Esophagus mucosa (tissue), 1 donor: ENCODE data around the gene IGF2R. TPM values are rescaled to one million over a fixed set of nuclear protein-coding genes. Genes with fewer than 3 reads are reported as not detected.
"Not testable (repeated sequence)": the region's sequence is repeated elsewhere in the genome, so short reads cannot be mapped to it uniquely, and the experiment has no call there.

ENCODE experiments used
- ATAC-seq: fragments of 200-7000 bp; cut with Tn5 transposase; one replicate; pipeline ENCODE4 v1.9.1; 2020
- total RNA-seq: library from RNA; stranded (reverse); gene quantifications from one replicate; pipeline ENCODE4 v1.2.4, GENCODE V29; 2023
- donor health status: DM: yes; HTN: yes; CAD: no.

Gene IGF2R
- total RNA-seq, 1 donor from 2014 or later: 53.5 TPM

DNA sequence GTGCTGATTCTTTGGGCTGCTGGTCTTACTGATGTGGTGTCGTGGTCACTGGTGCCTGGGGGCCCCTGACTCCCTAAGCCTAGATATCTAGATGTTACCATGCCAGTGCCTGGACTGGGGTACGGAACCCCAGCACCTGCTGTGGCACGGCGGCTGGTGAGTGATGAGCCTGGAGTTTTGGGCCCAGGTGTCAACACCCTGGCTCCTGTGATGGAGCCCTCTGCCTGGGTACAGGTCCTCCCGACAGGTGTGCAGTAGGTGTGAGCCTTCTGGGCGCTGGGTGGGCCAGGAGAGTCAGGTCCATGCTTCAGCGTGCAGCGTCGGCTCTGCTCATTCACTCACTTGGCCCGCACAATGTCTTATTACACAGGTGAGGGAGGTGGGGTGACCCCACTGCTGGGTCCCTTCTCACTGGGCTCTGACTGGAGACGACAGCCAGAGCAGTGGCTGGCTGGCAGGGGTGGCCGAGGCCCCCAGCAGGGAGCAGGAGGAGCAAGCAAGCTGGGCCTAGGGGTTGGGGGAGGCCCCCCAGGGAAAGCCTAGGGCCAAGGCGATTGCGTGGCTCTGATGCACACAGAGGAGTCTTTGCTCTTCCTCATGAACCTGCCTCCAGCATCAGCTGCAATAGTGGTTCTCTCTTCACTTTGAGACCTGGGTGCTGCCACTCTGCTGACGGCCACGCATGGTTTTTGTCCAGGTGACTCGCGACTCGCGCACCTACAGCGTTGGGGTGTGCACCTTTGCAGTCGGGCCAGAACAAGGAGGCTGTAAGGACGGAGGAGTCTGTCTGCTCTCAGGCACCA is 110.2 kb downstream of the IGF2R start:
- peak; percentile 22 for ATAC-seq

DNA sequence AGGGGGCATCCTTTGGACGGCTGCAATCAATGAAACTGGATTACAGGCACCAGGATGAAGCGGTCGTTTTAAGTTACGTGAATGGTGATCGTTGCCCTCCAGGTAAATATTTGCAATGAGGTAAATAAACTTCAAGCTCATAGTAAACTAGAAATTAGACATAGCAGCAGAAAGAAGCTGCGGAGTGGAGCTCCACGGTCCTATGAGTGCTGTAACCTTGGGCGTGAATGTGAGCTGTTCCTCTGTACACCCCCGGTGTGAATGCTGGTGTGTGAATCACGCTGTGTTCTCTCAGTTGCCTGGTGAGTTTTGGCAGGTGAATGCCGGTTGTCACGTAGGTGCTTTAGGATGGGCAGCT is 110.8 kb downstream of the IGF2R start:
- no peak for ATAC-seq

DNA sequence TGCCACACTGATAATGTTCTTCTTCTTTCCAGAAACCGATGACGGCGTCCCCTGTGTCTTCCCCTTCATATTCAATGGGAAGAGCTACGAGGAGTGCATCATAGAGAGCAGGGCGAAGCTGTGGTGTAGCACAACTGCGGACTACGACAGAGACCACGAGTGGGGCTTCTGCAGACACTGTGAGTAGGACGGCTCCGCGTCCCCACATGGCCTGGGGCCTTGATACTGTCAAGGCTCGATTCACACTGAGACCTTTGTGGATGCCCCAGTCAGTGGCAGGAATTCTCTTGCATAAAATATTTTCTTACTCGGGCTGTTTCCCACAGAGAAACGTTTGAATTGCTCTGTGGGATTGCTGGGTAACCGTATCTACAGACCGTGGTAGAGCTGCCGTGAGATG is 111.2 kb downstream of the IGF2R start:
- ATAC-seq: no peak

DNA sequence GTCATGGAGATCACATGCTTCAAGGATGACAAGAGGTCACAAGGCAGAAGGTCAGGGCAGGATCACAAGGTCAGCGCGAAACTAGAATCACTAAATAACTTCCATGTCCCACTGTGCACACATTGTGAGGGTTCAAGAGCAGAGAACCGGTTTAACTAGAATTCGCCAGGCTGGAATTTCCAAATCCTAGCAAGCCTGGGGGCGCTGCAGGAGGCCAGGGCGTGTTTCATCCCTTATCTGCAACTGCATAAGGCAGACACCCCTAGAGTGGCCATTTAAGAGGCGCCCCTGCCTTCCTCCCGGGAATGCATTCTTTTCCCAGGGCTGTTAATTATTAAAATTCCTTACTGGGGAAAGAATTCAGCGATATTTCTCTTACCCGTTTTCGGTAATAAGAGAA is 112.5 kb downstream of the IGF2R start:
- ATAC-seq: no peak

DNA sequence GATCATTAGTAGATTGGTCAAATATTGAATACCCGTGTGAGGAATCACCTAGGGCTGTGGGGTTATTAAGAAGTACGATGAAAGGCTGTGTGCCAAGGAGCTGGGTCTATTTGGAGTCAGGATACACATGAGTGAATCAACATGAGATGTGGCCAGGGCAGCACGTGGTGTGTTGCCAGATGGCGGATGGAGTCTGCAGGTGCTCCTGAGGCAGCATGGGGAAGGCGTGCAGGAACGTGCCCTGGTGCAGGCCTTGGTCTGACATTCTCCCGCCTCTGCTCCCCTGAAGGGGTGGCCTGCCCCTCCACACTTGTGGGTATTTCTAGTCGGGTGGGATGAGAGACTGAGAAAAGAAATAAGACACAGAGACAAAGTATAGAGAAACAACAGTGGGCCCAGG is 113.7 kb downstream of the IGF2R start:
- no peak for ATAC-seq

DNA sequence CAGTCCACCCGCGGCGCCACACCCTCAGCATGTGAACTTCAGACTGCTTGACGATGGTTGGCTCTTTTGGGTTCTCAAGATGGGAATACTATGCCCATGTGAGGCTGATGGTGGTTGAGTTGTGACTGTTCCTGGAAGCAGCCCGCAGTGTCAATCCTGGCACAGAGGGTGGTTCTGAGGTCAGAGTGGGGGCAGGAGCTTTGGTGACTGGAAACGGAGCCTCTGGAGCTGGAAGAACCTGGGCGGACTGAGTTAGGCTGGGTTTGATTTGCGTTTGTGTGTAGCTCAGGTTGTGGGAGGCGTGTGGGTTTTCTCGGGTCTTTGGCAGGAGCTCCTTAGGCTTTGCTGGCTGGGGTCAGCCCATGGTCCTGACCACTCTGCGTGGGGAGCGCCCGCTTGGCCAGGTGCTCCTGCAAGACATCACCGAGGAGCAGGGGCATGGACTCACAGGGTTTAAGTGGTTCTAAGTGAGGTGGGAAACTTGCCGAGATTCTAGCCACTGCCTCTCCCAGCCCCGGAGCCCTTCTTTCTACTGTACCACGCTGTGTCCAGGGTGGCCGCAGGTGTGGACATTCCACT is 115.4 kb downstream of the IGF2R start:
- ATAC-seq: peak; percentile 23

DNA sequence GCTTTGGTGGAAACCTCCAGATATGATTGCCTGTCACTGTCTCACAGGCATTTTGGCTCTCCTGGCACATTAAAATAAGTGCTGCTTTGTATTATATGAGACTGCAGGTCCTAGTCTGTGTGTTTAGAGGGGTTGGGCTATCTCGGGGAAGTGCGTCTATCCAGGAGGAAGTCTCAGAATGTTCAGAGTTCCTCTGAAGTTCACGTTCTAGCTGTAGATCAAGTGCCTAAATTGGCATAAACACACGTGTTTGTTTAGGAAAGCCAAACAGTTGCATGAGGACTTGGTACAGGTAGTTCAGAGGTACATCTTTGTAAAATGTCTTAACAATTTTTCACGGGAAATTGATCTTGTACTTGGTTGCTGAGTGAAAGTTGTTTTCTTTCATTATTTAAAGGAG is 116.3 kb downstream of the IGF2R start:
- ATAC-seq: no peak

DNA sequence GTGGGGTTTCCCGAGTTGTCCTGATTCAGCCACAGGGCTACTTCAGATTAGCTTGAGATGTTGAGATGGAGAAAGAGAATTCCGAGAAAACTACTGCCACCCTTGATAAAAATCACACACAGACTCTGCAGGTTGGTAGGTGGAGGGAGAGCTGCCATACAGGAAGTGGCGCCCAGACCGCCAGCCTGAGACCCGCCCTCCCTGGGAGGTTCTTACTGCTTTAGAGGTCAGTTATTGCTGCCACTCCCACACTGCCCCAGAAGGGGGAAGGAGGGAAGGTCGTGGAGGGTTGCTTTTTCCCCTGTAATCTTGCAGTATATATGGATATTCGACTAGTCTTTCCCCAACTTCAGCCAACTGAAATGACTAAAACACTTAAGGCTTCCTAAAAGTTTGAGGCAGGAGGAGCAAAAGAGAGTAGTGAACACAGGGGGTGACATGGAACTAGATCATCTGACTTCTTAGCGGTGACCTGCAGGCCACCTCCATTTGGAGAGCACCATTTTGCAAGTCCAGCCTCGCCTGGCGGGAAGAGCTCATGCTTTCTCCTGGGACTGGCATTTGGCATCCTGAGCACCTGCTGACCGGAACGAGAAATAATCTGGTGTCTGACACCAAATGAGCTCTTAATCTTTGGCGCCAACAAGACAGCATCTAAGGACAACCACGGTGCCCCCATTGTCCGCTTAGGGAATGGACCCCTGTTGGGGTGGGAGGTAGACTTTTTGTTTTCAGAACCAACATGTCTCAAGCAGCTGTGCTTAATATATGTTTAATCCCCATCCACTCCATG is 117.0 kb downstream of the IGF2R start:
- ATAC-seq: peak; percentile 16

DNA sequence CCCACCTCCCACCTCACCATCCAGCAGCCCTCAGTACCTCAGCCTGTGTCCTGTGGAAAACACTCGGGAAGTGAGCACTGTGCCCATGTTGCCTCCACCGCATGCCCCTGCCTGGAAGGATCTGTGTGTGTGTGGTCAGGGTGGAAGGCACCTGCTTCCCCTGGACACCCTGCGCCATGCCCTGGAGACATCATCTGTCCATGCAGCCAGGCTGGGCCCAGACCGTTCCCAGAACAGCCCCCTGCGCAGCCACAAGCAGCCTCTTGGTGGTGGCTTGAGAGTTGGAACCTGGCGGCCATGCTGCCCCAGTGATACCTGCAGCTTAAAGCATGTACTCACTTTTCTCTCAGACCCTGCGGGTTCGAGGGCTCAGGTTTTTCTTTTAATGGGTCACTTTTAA is 117.9 kb downstream of the IGF2R start:
- ATAC-seq: peak; percentile 21

DNA sequence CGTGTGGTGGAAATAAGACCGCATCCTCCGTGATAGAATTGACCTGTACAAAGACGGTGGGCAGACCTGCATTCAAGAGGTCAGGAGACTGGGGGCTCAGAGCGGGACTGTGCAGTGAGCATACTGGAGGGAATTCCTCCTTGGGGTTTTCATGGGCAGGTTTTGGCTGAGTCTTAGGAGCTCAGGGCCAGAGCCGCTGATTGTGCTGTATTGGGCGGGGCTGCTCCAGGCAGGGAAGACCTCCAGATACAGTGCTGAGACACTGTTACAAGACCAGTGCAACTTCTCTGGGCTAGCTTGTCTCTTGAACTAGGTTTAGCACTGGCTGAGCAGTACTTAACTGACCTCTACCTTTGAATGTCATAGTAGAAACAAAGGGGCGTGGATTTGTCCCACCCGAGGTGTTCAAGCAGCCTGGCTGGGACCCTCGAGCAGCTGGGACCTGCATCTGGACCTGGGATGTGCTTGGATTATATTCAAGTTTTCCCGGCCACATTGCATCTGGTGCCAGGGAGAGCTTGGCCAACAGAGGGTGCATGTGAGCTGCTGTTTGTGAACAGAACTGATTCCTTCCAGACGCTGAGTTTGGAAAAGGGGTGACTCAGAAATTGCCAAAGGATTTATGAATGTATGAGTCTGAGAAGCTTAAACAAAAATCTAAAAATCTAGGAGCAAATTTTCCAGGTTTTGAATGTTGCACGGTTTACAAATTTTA is 119.3 kb downstream of the IGF2R start:
- ATAC-seq: peak; percentile 65

DNA sequence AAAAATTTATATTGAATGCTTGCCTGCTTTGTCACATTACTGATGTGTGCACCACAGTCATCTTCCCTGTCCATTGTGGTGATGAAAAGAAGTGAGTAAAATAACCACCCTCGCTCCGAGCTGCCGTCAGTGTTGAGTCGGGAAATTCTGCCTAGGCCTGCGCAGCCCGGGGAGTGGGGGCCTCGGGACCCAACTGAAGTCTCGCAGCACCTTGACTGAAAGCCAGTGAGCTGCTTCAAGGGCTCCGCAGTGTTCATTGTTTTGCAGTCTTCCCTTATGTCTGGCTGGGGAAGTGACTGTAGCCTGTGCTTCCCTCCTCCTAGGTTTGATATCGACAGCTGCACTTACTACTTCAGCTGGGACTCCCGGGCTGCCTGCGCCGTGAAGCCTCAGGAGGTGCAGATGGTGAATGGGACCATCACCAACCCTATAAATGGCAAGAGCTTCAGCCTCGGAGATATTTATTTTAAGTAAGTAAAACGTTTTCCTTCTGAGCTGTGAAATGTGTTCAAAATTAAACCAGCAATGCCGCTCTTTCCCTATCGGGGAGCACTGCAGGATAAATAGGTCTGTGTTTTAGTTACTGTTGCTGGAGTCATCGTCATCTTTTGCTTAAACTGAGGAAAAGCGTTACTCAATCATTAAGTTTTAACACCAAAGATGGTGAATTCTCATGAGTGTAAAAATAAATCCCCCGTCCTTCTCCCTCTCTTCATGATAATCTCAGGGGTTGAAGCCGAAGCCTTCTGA is 120.1 kb downstream of the IGF2R start:
- no peak for ATAC-seq

DNA sequence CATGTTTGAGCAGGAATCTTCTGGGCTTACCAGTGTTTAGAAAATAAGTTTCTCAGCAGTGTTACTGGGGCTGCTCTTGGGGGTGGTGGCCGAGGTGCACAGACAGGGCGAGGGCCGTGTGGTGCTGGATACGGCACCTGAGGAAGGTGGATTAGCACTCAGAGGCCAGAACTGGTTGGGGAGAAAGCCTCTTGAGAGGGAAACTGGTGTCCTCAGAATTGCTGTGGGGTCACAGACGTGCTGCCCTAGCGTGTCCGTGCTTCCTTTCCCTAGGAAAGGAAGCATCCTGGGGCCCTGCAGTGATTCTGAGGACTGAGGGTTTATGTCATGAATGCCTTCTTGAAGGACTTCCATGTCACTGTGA is 120.6 kb downstream of the IGF2R start:
- no peak for ATAC-seq

DNA sequence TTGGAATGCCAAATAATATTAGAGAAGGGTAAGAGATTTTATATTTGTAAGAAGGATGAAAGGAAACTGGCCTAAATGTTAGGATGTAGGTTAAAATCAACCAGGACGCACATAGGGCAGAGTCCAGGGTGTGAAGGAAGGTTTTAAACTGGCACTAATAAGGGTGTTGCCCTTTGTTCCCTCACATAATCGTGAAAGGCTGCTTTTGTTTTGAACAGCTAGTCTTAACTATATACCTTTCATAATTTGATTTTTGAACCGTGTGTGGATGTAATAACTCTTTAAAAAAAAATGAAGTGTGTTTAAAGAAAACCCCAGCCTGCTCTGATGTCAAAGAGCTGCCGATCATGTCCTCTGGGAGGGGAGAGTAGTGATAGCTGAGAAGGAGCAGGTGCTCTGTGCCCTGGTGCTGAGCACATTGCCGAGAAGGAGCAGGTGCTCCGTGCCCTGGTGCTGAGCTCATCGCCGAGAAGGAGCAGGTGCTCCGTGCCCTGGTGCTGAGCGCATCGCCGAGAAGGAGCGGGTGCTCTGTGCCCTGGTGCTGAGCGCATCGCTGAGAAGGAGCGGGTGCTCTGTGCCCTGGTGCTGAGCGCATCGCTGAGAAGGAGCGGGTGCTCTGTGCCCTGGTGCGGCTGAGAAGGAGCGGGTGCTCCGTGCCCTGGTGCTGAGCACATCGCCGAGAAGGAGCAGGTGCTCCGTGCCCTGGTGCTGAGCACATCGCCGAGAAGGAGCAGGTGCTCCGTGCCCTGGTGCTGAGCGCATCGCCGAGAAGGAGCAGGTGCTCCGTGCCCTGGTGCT is 121.8 kb downstream of the IGF2R start:
- not testable (repeated sequence) for ATAC-seq

DNA sequence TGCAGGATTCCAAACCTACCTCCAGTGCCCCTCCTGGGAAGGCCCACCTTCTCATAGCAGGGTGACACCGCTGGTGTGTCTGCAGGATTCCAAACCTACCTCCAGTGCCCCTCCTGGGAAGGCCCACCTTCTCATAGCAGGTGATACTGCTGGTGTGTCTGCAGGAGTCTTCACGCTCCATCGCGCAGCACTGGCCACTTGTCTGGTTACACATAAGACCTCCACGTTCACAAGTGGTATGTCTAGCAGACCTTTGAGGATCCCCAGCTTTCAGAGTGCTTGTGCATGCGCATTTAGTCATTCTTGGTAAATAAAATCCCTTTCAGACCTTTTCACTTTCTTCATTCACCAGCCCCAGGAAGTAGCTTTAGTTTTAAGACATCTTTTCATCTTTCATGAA is 123.3 kb downstream of the IGF2R start:
- not testable (repeated sequence) for ATAC-seq

DNA sequence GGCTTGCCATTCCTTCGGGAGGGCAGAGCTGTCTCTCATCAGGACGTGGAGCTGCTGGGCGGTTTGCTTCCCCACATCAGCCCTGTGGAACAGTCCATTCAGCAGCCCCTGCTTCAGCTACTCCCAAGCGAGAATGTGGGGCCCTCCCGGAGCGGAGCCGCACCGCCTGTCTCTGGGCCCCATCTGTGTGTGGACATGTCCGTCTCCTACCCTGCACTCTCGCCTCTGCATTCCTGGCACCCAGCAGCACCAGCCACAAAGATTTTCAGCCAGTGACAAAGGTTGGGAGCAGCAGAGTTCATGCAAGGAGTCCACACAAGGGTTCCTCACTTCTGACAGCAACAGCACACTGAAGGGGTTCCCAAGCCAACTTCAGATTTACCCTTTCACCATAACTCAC is 123.7 kb downstream of the IGF2R start:
- ATAC-seq: no peak

DNA sequence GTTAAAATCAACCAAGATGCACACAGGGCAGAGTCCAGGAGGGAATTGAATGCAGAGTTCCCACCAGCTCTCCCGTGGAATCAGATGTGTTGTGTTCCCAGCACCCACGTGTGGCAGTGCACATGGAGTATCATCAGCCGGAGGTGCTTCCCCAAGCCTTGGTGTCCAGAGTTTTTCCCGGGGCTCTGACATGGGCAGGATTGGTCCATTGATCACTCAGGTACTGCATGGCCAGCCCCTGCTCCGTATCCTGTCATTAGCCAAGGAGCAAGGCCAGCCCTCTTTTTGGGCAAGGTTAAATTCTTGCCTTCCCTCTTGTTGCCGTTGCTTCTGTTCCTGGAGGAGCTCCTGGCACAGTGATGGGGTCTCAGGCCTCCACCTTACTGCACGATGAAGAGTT is 124.2 kb downstream of the IGF2R start:
- ATAC-seq: no peak

DNA sequence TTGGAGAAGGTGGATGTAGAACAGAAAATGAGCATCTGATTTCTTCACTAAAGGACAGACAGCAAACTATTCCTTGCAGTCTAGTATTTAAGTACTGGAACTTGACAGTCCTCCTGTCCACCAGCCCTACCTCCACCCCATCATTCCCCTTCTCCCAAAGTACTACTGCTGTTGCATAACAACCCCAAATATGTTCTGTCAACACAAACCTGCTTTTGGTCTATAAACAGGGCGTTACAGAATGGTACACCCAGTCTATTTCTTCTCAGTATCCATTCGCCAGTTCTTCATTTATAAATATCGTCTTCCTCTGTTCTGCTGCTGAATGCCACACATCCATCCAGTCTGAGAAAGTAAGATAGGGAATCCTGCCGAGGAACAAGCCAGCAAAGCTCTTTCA is 125.1 kb downstream of the IGF2R start:
- ATAC-seq: no peak

DNA sequence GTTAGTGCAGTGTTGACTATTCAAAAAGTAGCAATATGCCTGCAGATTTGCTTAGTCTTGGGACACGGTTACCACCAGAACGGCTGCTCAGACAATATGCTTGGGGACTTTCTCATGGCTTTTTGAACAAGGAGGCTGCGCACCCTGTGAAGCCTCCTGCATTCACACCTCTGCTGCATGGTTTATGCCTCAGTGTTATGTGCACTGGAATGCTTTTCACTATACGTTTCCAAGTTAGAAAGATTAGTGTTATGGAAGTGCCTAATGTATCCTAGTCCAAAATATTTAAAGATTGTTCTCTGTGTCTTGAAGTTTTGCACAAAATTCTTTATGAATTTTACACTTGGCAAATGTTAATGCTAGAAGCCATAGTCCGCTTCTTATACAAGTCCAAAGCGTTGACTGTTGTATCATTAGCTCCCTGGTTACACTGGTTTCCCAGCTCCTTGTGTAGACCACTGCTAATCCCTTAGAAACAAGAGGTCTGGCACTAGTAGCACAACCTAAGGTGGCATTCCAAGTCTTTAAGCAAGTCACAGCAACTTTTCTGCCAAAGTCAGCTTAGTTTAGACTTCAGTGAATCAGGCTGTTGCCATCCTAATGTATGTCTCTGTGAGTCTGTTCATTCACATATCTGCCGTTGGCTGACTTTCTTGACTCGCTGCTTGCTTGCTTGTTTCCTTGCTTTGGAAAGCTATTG is 126.4 kb downstream of the IGF2R start:
- ATAC-seq: no peak

DNA sequence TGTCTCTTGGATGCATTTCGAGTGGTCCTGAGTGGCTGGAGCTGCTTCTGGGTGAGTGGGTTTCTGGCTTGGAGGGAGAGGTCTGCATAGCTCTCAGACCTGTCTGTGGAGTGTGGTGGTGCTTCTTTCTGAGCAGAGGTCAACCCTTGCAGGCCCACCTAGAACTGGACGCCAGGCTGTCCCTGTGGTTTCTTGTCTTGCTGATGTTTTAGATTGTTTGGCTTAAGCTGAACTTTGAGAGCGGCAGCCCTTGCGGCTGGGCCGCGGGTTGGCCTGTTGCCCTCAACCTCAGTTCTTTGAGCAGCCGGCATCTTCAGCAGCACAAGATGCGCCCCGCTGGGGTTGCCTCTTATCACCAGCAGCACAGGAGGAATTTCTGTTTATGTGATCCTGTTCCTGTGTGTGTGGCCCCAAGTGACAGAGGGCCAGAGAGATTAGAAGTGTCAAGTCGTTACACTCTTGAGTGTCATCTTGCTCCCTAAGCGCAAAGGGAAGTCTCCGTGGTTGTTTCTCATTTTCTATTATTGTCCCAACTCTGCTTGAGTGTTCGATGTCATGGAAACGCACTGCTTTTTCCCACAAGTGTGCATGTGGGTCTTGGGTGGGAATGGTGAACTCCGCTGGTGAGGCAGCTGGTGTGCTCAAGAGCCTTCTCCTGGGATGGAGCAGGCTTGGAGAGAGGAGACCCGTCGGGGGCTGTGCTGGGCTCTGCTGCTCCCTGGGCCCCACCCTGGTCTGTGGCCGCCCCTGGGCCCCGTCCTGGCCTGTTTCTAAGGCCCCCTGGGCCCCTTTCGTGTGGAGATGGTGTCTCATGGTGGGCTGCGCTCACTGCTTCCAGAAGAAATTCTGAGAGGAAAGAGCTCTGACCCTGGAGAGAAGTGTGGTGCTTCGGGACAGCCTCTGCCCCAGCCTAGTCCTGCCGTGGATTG is 132.7 kb downstream of the IGF2R start:
- ATAC-seq: no peak

DNA sequence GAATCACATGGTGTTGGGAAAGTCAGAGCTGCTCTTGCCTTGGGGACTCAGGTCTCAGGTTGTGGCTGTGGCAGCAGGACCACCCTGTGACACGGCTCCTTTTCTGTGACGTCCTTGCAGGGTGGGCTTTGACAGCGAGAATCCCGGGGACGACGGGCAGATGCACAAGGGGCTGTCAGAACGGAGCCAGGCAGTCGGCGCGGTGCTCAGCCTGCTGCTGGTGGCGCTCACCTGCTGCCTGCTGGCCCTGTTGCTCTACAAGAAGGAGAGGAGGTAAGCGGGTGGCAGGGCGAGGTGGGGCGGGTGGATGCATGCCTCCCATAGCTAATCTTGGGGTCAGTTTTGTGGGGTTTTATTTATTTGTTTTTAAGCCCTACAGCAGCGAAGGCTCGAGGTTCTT is 133.5 kb downstream of the IGF2R start:
- ATAC-seq: no peak
